ENCODE data around the gene GGNBP2. TPM values are rescaled to one million over a fixed set of nuclear protein-coding genes. Genes with fewer than 3 reads are reported as not detected.

The GGNBP2 gene
- total and polyA plus RNA-seq, 2 of the 8 experiments (the other 6 are each of a cell fraction or from before 2014, with no cell fraction given): 29.2 to 35.8 TPM

- Histone ChIP-seq H3K79me1 (ENCODE audit: low read depth, low read length) (peaks cover 6% of the 10 kb centered on the region; the same call in 1 of the 2 replicates), H2BK20ac (ENCODE audit: low read length) (no peak overlapping the region), H2AK5ac (ENCODE audit: low read depth, low read length) (no peak overlapping the region), H3K79me2 (ENCODE audit: control insufficient read depth in 1 of 2, insufficient read depth in 2 of 2, low read length in 2 of 2) (peaks cover 0 to 28% of the 10 kb centered on the region in 2 experiments; a peak in 3 of 4 replicates), H2AFZ (ENCODE audit: low read length) (no peak overlapping the region), H3K27me3 (replicated peaks in 1 of 4; ENCODE audit: control insufficient read depth in 3 of 4, extremely low read depth in 1 of 4, insufficient read depth in 3 of 4, low read length in 3 of 4) (no peaks in the 10 kb centered on the region), H3K4ac (replicated peaks; ENCODE audit: insufficient read length, low read depth, low read length) (no peak overlapping the region), H2BK12ac (ENCODE audit: low read depth, low read length) (no peak overlapping the region), H3K23me2 (ENCODE audit: low read depth, low read length) (peaks cover 5% of the 10 kb centered on the region), H2BK5ac (ENCODE audit: low read depth, low read length) (no peak overlapping the region), H3K4me3 (ENCODE audit: extremely low read depth in 1 of 4, insufficient read depth in 2 of 4, low read depth in 3 of 4, low read length in 4 of 4) (no peak overlapping the region), H3K9ac (replicated peaks in 1 of 4; ENCODE audit: extremely low read depth in 1 of 4, low read depth in 3 of 4, low read length in 3 of 4) (no peak overlapping the region), H3K27ac (ENCODE audit: low read depth, low read length) (no peak overlapping the region), H2BK120ac (replicated peaks; ENCODE audit: low read depth, low read length) (no peak overlapping the region), H4K5ac (ENCODE audit: insufficient read length, low read depth, low read length) (no peak overlapping the region), H4K8ac (ENCODE audit: extremely low read depth, insufficient read depth, low read length) (no peak overlapping the region), H3K56ac (replicated peaks; ENCODE audit: insufficient read length, low read depth, low read length) (no peak overlapping the region), H3K9me3 (ENCODE audit: insufficient read depth in 2 of 2, low read depth in 1 of 2, low read length in 1 of 2) (no peaks in the 10 kb centered on the region), H3K18ac (ENCODE audit: extremely low read depth, low read length) (no peak overlapping the region), H3K4me1 (replicated peaks in 1 of 4; ENCODE audit: control insufficient read depth in 3 of 4, insufficient read depth in 4 of 4, low read length in 3 of 4) (peaks cover 3 to 6% (median 5%) of the 10 kb centered on the region in 4 experiments; a peak in 4 of 7 replicates), H3K36me3 (ENCODE audit: control insufficient read depth in 2 of 4, insufficient read depth in 4 of 4, low read length in 3 of 4) (peaks cover 60 to 84% (median 77%) of the 10 kb centered on the region in 4 experiments), H3K14ac (ENCODE audit: insufficient read length) (no peak overlapping the region), H3K23ac (ENCODE audit: insufficient read length) (no peak overlapping the region), H3K4me2 (ENCODE audit: insufficient read depth in 1 of 2, low read depth in 2 of 2, low read length in 2 of 2) (no peak overlapping the region), H2BK15ac (ENCODE audit: low read length) (no peak overlapping the region), H4K20me1 (replicated peaks in 1 of 2; ENCODE audit: control insufficient read depth in 1 of 2, insufficient read depth in 2 of 2, low read length in 2 of 2) (peaks cover 6 to 8% of the 10 kb centered on the region in 2 experiments), H4K91ac (replicated peaks; ENCODE audit: insufficient read length, low read length) (no peak overlapping the region)
- ChIA-PET CTCF (ENCODE audit: partially characterized antibody) (interaction anchor here (0.6 kb wide), 1 partner anchor 644 kb away, joined by 4 read pairs; no protein-coding TSS in a partner anchor), POLR2A (ENCODE audit: partially characterized antibody) (interaction anchor here (0.8 to 7.7 kb wide), 6 partner anchors 8 to 28 kb away, joined by 4 to 89 read pairs (median 8); no protein-coding TSS in a partner anchor)
- FAIRE-seq (no peak), DNase-seq (ENCODE audit: low read depth in 1 of 2, low spot score in 2 of 2) (no peak)
- no peak for TF ChIP-seq ATF2 (IDR thresholded peaks at IDR 0.05; ENCODE audit: low read length)
- TF ChIP-seq CHD2 (IDR thresholded peaks at IDR 0.05; ENCODE audit: low read length): no peak
- TF ChIP-seq CEBPB (IDR thresholded peaks at IDR 0.05; ENCODE audit: low read depth, low read length): no peak
- TF ChIP-seq NANOG (IDR thresholded peaks at IDR 0.05; ENCODE audit: insufficient read depth, low read depth, low read length, poor library complexity, severe bottlenecking): no peak
- TF ChIP-seq MAFK (IDR thresholded peaks at IDR 0.05; ENCODE audit: low read depth, low read length): no peak
- no peak for TF ChIP-seq SP1 (IDR thresholded peaks at IDR 0.05; ENCODE audit: low read depth, low read length)
- TF ChIP-seq RAD21 (IDR thresholded peaks at IDR 0.05 in 1 of 2, conservative IDR thresholded peaks at IDR 0.05 in 1 of 2; ENCODE audit: low read depth in 2 of 2, low read length in 2 of 2): no peak
- no peak for TF ChIP-seq SRF (IDR thresholded peaks at IDR 0.05; ENCODE audit: low read depth, low read length)
- TF ChIP-seq RBBP5 (IDR thresholded peaks at IDR 0.05; ENCODE audit: borderline replicate concordance, low read depth, low read length): no peak
- no peak for TF ChIP-seq PHF8 (conservative IDR thresholded peaks at IDR 0.05; ENCODE audit: low read depth, low read length)
- no peak for TF ChIP-seq NRF1 (IDR thresholded peaks at IDR 0.05; ENCODE audit: low read depth, low read length)
- no peak; the same call in 1 of the 2 replicates for TF ChIP-seq POLR2AphosphoS5 (IDR thresholded peaks at IDR 0.05; ENCODE audit: low read depth, low read length)
- TF ChIP-seq GABPA (IDR thresholded peaks at IDR 0.05; ENCODE audit: borderline replicate concordance, insufficient read depth, low read length): no peak
Observed at GRCh38 chr17:36529121-36529520, 15.6 kb upstream of the GGNBP2 start.
